RWPE2 (cell line): ENCODE results near the gene MYLK3.

Experiments used
- ATAC-seq: fragments of 200-7000 bp; cut with Tn5 transposase; 3 replicates; pipeline ENCODE4 v1.9.1; 2021; ENCODE audit warnings: low read depth
- DNase-seq: peaks from one replicate; pipeline ENCODE4 v3.0.0-alpha.2; 2020; ENCODE audit warnings: low spot score
- H3K27ac ChIP-seq: fragments of 450-650 bp; 2 replicates; pipeline ENCODE4 v1.5.1; 2017; ENCODE audit warnings: mild to moderate bottlenecking; ENCODE audit not compliant: poor library complexity, severe bottlenecking
- H3K27me3 ChIP-seq: fragments of 250-450 bp; sonication (Bioruptor Pico); 2 replicates; pipeline ENCODE4 v1.5.1; 2021; ENCODE audit warnings: mild to moderate bottlenecking, moderate library complexity; ENCODE audit not compliant: insufficient read depth, poor library complexity, severe bottlenecking
- H3K36me3 ChIP-seq: fragments of 250-450 bp; sonication (Bioruptor Pico); 2 replicates; pipeline ENCODE4 v1.5.1; 2020; ENCODE audit warnings: low read depth, mild to moderate bottlenecking, moderate library complexity
- H3K4me1 ChIP-seq: fragments of 250-450 bp; sonication (Bioruptor Pico); 2 replicates; pipeline ENCODE4 v1.5.1; 2021; ENCODE audit warnings: mild to moderate bottlenecking, moderate library complexity; ENCODE audit not compliant: insufficient read depth, poor library complexity, severe bottlenecking
- H3K4me3 ChIP-seq: fragments of 250-450 bp; sonication (Bioruptor Pico); 2 replicates; pipeline ENCODE4 v1.5.1; 2021; ENCODE audit warnings: mild to moderate bottlenecking, moderate library complexity; ENCODE audit not compliant: severe bottlenecking
- H3K9me3 ChIP-seq: fragments of 250-450 bp; sonication (Bioruptor Pico); 2 replicates; pipeline ENCODE4 v1.5.1; 2021; ENCODE audit warnings: mild to moderate bottlenecking, moderate library complexity; ENCODE audit not compliant: severe bottlenecking
- CTCF ChIP-seq: fragments of 450-650 bp; IDR thresholded peaks from one replicate; pipeline ENCODE4 v1.5.1; 2017; ENCODE audit warnings: mild to moderate bottlenecking, moderate library complexity; ENCODE audit not compliant: poor library complexity, severe bottlenecking

Gene MYLK3

DNA sequence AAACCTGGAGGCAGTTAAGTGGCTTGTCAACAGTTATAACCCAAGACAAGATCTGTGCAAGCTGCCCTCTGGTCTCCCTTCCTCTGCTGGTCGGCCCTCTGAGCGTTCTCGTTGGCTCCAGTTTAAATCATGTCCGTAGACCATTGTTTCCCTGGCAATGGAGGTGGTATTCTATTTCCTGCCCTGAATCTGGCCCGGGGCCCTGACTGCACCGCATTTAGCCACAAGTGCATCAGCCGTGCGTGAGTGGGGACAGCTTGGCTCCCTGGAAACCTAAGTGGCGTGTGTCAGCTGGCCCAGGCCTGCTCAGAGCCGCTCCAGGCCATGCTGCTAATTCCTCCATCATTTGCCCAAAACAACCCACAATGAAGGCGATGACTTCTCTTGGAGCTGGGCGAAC, 15.0 kb upstream of the MYLK3 start:
- no peak for TF ChIP-seq CTCF
- H3K4me1 ChIP-seq = no peaks in the 10 kb centered on the region
- H3K27ac ChIP-seq = no peak overlapping the region
- no peaks in the 10 kb centered on the region for H3K36me3 ChIP-seq
- DNase-seq (no peak), ATAC-seq (no peak)
- peaks cover 2% of the 10 kb centered on the region for H3K27me3 ChIP-seq
- H3K4me3 ChIP-seq = no peak overlapping the region
- no peaks in the 10 kb centered on the region for H3K9me3 ChIP-seq

GRCh38 chr16:46762583-46762982, 14.4 kb upstream of the MYLK3 start:
- Histone ChIP-seq H3K9me3 (no peaks in the 10 kb centered on the region), H3K4me3 (no peak overlapping the region), H3K36me3 (no peaks in the 10 kb centered on the region), H3K27me3 (peaks cover 2% of the 10 kb centered on the region), H3K4me1 (no peaks in the 10 kb centered on the region), H3K27ac (no peak overlapping the region)
- TF ChIP-seq CTCF = no peak
- no peak for ATAC-seq
- DNase-seq = no peak

GRCh38 chr16:46759309-46759708, 11.2 kb upstream of the MYLK3 start:
- DNase-seq (no peak), ATAC-seq (no peak)
- no peak overlapping the region for H3K27ac ChIP-seq
- no peak for TF ChIP-seq CTCF
- H3K36me3 ChIP-seq = no peaks in the 10 kb centered on the region
- no peak overlapping the region for H3K4me3 ChIP-seq
- peaks cover 2% of the 10 kb centered on the region for H3K27me3 ChIP-seq
- no peaks in the 10 kb centered on the region for H3K9me3 ChIP-seq
- no peaks in the 10 kb centered on the region for H3K4me1 ChIP-seq

DNA sequence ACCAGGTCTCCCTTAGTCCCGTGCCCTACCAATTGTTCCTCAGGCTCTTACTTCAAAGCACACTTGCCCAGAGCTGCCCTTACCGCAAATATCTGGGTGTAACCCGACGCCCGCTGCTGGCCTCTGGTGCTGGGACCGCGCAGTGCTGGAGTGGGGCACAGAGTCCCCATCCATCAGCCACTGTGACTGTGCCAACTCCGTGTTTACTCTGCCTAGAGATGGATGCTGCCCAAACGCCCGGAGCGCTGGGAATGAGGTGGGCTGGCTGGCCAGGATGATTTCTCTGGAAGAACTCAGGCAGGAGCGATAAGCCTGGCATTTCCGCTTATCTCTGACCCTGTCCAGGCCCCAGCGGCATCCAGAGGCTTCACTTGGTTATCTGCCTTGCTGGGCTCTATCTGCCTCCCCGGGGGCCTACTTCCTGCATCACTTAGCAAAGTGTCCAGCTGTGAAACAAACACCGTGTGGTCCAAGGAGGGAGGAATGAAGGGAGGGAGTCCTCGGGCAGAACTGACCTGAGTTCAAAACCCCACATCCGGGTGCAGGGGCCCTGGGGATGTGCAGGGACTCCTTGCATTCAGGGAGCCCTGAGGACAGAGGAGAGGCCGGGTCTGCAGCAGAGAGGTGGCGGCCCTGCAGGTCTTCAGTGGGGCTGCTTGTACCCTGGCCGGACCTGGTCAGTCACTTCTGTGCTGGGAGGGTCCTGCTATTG, 9.4 kb upstream of the MYLK3 start:
- no peak overlapping the region for H3K4me3 ChIP-seq
- ATAC-seq (peak; percentile 38), DNase-seq (no peak)
- no peaks in the 10 kb centered on the region for H3K36me3 ChIP-seq
- no peak for TF ChIP-seq CTCF
- peaks cover 2% of the 10 kb centered on the region for H3K27me3 ChIP-seq
- H3K4me1 ChIP-seq = no peaks in the 10 kb centered on the region
- H3K9me3 ChIP-seq = no peaks in the 10 kb centered on the region
- H3K27ac ChIP-seq = no peak overlapping the region

DNA sequence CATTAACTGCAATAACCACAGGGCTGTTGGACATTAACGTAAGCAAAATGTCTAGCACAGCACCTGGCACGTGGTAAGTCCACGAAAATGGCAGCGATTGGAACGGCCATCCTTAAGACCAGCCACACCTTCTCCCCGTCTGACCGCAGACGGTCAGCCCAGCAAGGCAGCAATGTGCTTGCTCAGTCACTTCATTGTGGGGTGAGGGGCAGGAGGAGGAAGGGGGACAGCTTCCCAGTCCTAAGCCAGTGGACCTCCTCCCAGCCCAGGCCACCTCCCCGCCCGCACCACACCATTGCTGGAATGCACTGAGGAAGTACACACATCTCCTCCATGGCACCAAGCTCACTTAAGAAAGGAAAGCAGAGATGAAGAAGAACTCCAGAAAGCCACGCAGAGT, 8.6 kb upstream of the MYLK3 start:
- no peaks in the 10 kb centered on the region for H3K36me3 ChIP-seq
- no peak overlapping the region for H3K27ac ChIP-seq
- H3K4me3 ChIP-seq = no peak overlapping the region
- peaks cover 2% of the 10 kb centered on the region for H3K27me3 ChIP-seq
- DNase-seq (no peak), ATAC-seq (no peak)
- H3K9me3 ChIP-seq = no peaks in the 10 kb centered on the region
- H3K4me1 ChIP-seq = no peaks in the 10 kb centered on the region
- TF ChIP-seq CTCF = no peak
